B cell (primary cell): Measurements from ENCODE around the gene ZNF580. TPM values are rescaled to one million over a fixed set of nuclear protein-coding genes. Genes with fewer than 3 reads are reported as not detected.

Experiments
- ATAC-seq: fragments of 200-7000 bp; cut with Tn5 transposase; one replicate; pipeline ENCODE4 v1.10.0; 2021; ENCODE audit warnings: low read depth, mild to moderate bottlenecking, moderate number of reproducible peaks, moderate library complexity
- CTCF ChIA-PET: fragments of 350-600 bp; sonication (Branson Sonifier 250); formaldehyde crosslinking; loops from one replicate; lab custom pipeline; 2021; ENCODE audit warnings: antibody characterized with exemption, inconsistent platforms; lab: Charles Lee
- POLR2A ChIA-PET: fragments of 350-600 bp; sonication (Branson Sonifier 250); formaldehyde crosslinking; loops from one replicate; lab custom pipeline; 2021; ENCODE audit warnings: antibody characterized with exemption; lab: Charles Lee
- DNase-seq: peaks from one replicate; pipeline ENCODE4 v3.0.0; 2013
- H2AFZ ChIP-seq: 2 replicates; pipeline ENCODE4 v1.6.1; 2012; ENCODE audit warnings: mild to moderate bottlenecking, low read depth, low read length; ENCODE audit not compliant: insufficient read depth, poor library complexity, severe bottlenecking
- H3K27ac ChIP-seq, 2 donors: 1 replicate in 1 of 2; 2 replicates in 1 of 2; pipeline ENCODE4 v1.5.1; 2012 to 2013; ENCODE audit warnings: low read length in 2 of 2, mild to moderate bottlenecking in 2 of 2, moderate library complexity in 1 of 2
- H3K27me3 ChIP-seq, 4 experiments: fragments of 200-600 bp in 1 of 4; sonication (generic) in 1 of 4; replicated peaks in 1 of 4; 1 replicate in 2 of 4; 2 replicates in 2 of 4; pipeline versions ENCODE4 v1.6.1 to v1.7.0; 2013 to 2016; ENCODE audit warnings: low read length in 3 of 4, mild to moderate bottlenecking in 2 of 4, mixed read lengths in 1 of 4, moderate library complexity in 1 of 4; ENCODE audit not compliant: insufficient read depth in 4 of 4, control insufficient read depth in 3 of 4; ENCODE audit errors: control extremely low read depth in 1 of 4
- H3K36me3 ChIP-seq, 2 experiments: replicated peaks in 1 of 2; 1 replicate in 1 of 2; 2 replicates in 1 of 2; pipeline versions ENCODE4 v1.6.1 to v1.7.1; 2013; ENCODE audit warnings: low read length in 1 of 2; ENCODE audit not compliant: insufficient read depth in 2 of 2, control insufficient read depth in 1 of 2; ENCODE audit errors: control extremely low read depth in 1 of 2, extremely low read depth in 1 of 2
- H3K4me1 ChIP-seq, 2 donors: fragments of 200-600 bp in 1 of 2; sonication (generic) in 1 of 2; 1 replicate in 1 of 2; 2 replicates in 1 of 2; pipeline versions ENCODE4 v1.5.1 to v1.6.1; 2013 to 2017; ENCODE audit warnings: low read length in 2 of 2; ENCODE audit not compliant: control insufficient read depth in 2 of 2, insufficient read depth in 2 of 2
- H3K4me2 ChIP-seq: replicated peaks from 2 replicates; pipeline ENCODE3; 2012; ENCODE audit warnings: mild to moderate bottlenecking, low read depth, low read length; ENCODE audit not compliant: poor library complexity, severe bottlenecking
- H3K4me3 ChIP-seq, 5 experiments: fragments of 200-600 bp in 1 of 5; sonication (generic) in 1 of 5; 1 replicate in 3 of 5; 2 replicates in 2 of 5; pipeline versions ENCODE4 v1.5.1 to v1.7.0; 2011 to 2016; ENCODE audit warnings: low read length in 4 of 5, mild to moderate bottlenecking in 4 of 5, low read depth in 2 of 5, control low read depth in 1 of 5, moderate library complexity in 1 of 5; ENCODE audit not compliant: insufficient read depth in 1 of 5; ENCODE audit errors: control extremely low read depth in 1 of 5, extremely low read depth in 1 of 5
- H3K79me2 ChIP-seq: fragments of 200-600 bp; sonication (generic); one replicate; pipeline ENCODE4 v1.6.0; 2016; ENCODE audit warnings: low read length; ENCODE audit not compliant: control insufficient read depth, insufficient read depth
- H3K9ac ChIP-seq: fragments of 200-600 bp; sonication (generic); 2 replicates; pipeline ENCODE4 v1.6.1; 2017; ENCODE audit warnings: mild to moderate bottlenecking, low read length, moderate library complexity
- H3K9me3 ChIP-seq, 3 donors: one replicate each; pipeline versions ENCODE4 v1.6.1 to v1.7.1; 2013; ENCODE audit warnings: low read length in 2 of 3; ENCODE audit not compliant: control insufficient read depth in 2 of 3, insufficient read depth in 1 of 3; ENCODE audit errors: control extremely low read depth in 1 of 3
- H4K20me1 ChIP-seq: 2 replicates; pipeline ENCODE4 v1.6.0; 2012; ENCODE audit warnings: mild to moderate bottlenecking, low read length; ENCODE audit not compliant: insufficient read depth, control insufficient read depth, poor library complexity, severe bottlenecking
- H3K27ac Mint-ChIP-seq: one replicate; pipeline ENCODE4 v1.8.0; 2021; ENCODE audit warnings: mixed read lengths
- H3K27me3 Mint-ChIP-seq: one replicate; pipeline ENCODE4 v1.8.0; 2021; ENCODE audit warnings: mixed read lengths
- H3K4me1 Mint-ChIP-seq: one replicate; pipeline ENCODE4 v1.8.0; 2021; ENCODE audit warnings: mixed read lengths
- H3K4me3 Mint-ChIP-seq: one replicate; pipeline ENCODE4 v1.8.0; 2021; ENCODE audit warnings: mixed read lengths
- H3K9me3 Mint-ChIP-seq: one replicate; pipeline ENCODE4 v1.8.0; 2022; ENCODE audit warnings: mixed read lengths; ENCODE audit not compliant: insufficient read depth
- CTCF ChIP-seq: fragments of 200-600 bp; IDR thresholded peaks from one replicate; pipeline ENCODE4 v1.8.0; 2022; ENCODE audit warnings: antibody characterized with exemption, mild to moderate bottlenecking
- EZH2 ChIP-seq: IDR thresholded peaks from 2 replicates; pipeline ENCODE4 v1.6.1; 2012; ENCODE audit warnings: borderline replicate concordance, low read depth, mild to moderate bottlenecking, moderate library complexity, low read length; ENCODE audit not compliant: insufficient read depth, poor library complexity, severe bottlenecking
- WGBS: methylation state at CpG from one replicate; pipeline ENCODE4 v1.1.5; 2013; ENCODE audit warnings: missing lambda C conversion rate; ENCODE audit not compliant: insufficient coverage; 5-methylcytosine and 5-hydroxymethylcytosine counted together
- intact Hi-C: fragments of 100-400 bp; cut with micrococcal nuclease; formaldehyde crosslinking; loops from one replicate; pipeline ENCODE4 v1.10.0; 2022
- polyA plus RNA-seq: library from polyadenylated mRNA; depleted of rRNA; stranded (reverse); fragments of >200 nt; gene quantifications from 2 replicates; pipeline ENCODE4 v1.2.3, GENCODE V29; 2012
- total RNA-seq, 2 donors: library from RNA; stranded (reverse); fragments of 120-200 nt in 1 of 2; gene quantifications; 1 replicate in 1 of 2; 2 replicates in 1 of 2; pipeline versions ENCODE4 v1.2.3 to v1.2.4, GENCODE V29; 2013 to 2022

Gene ZNF580
- total and polyA plus RNA-seq, 2 donors (not counting 1 experiment from before 2014, with no cell fraction given), result 69.8 to 101 TPM

- H3K4me3 Mint-ChIP-seq, result peak overlapping the region; percentile 30
- no peaks in the 10 kb centered on the region for H3K9me3 Mint-ChIP-seq
- ChIA-PET POLR2A (interaction anchor here (0.6 to 6.2 kb wide), 5 partner anchors 10 to 358 kb away, joined by 3 to 55 read pairs (median 3); partner anchors contain the start of genes CCDC106, FIZ1, HSPBP1 and U2AF2), CTCF (interaction anchor here (0.6 to 9.4 kb wide), 10 partner anchors 10 to 512 kb away, joined by 3 to 131 read pairs (median 4); partner anchors contain the start of genes CCDC106, U2AF2 and ZNF784)
- peaks cover 0 to 11% (median 0%) of the 10 kb centered on the region in 3 donors for H3K9me3 ChIP-seq
- no peaks in the 10 kb centered on the region for H3K27me3 Mint-ChIP-seq
- peaks cover 0 to 2% of the 10 kb centered on the region in 2 experiments for H3K36me3 ChIP-seq
- DNase-seq (no peak), ATAC-seq (no peak)
- 80% methylated on average over 11 of the region's 11 CpGs for WGBS
- H3K4me1 Mint-ChIP-seq, result peaks cover 64% of the 10 kb centered on the region
- TF ChIP-seq EZH2 (no peak), CTCF (no peak)
- H3K4me2 ChIP-seq, result no peak overlapping the region
- H3K27me3 ChIP-seq, result no peaks in the 10 kb centered on the region
- H3K79me2 ChIP-seq, result peaks cover 35% of the 10 kb centered on the region
- no peak overlapping the region for H3K4me3 ChIP-seq
- peak overlapping the region; percentile 28 for H3K27ac Mint-ChIP-seq
- no peaks in the 10 kb centered on the region for H4K20me1 ChIP-seq
- H3K9ac ChIP-seq, result no peak overlapping the region
- peaks cover 20 to 67% of the 10 kb centered on the region in 2 donors for H3K4me1 ChIP-seq
- intact Hi-C loops, result loop anchor here (10.0 kb wide), 3 partner anchors 383 to 677 kb away; partner anchors contain the start of genes PPP1R12C, PPP6R1 and ZSCAN5A
- H3K27ac ChIP-seq, result no peak overlapping the region
- H2AFZ ChIP-seq, result no peak overlapping the region
These were observed 3.3 kb upstream of the ZNF580 start for GRCh38 chr19:55637534-55637933.

GRCh38 chr19:55638864-55639359, 1.9 kb upstream of the ZNF580 start:
- Histone ChIP-seq H3K27ac (peak overlapping the region in 1 of 2 donors; percentile 5), H3K4me3 (no peak overlapping the region), H3K4me1 (peaks cover 24 to 70% of the 10 kb centered on the region in 2 donors), H3K9ac (no peak overlapping the region), H3K9me3 (peaks cover 0 to 11% (median 0%) of the 10 kb centered on the region in 3 donors), H3K27me3 (no peaks in the 10 kb centered on the region), H3K79me2 (peaks cover 34% of the 10 kb centered on the region), H3K4me2 (no peak overlapping the region), H2AFZ (no peak overlapping the region), H4K20me1 (peaks cover 5% of the 10 kb centered on the region), H3K36me3 (peaks cover 0 to 2% of the 10 kb centered on the region in 2 experiments)
- ChIA-PET CTCF (interaction anchor here (0.7 to 9.4 kb wide), 8 partner anchors 8 to 64 kb away, joined by 3 to 131 read pairs (median 5); partner anchors contain the start of genes CCDC106 and U2AF2), POLR2A (interaction anchor here (0.5 to 1.0 kb wide), 5 partner anchors 8 to 1177 kb away, joined by 3 to 9 read pairs (median 6); partner anchors contain the start of gene FIZ1)
- Mint-ChIP-seq H3K9me3 (no peaks in the 10 kb centered on the region), H3K4me1 (peaks cover 69% of the 10 kb centered on the region), H3K4me3 (peak overlapping the region; percentile 73), H3K27ac (peak overlapping the region; percentile 86), H3K27me3 (no peaks in the 10 kb centered on the region)
- TF ChIP-seq CTCF (peak; percentile 62), EZH2 (no peak)
- 82% methylated on average over 3 of the region's 6 CpGs for WGBS
- DNase-seq (peak; percentile 75), ATAC-seq (peak; percentile 7)
- intact Hi-C loops, result loop anchor here (10.0 kb wide), 3 partner anchors 384 to 676 kb away; partner anchors contain the start of genes PPP1R12C, PPP6R1 and ZSCAN5A
